ENCODE data around the gene FRRS1.

- no peak for TF ChIP-seq CTCF (IDR thresholded peaks at IDR 0.05; ENCODE audit: insufficient read depth, low read length, poor library complexity, severe bottlenecking)
- TF ChIP-seq EZH2phosphoT487 (conservative IDR thresholded peaks at IDR 0.05; ENCODE audit: low read length): no peak
Measured at GRCh38 chr1:99700020-99700419, 66.4 kb downstream of the FRRS1 start.
